Nephron progenitor cell (in vitro differentiated cells): Measurements from ENCODE around the gene MPST.
A peak's percentile ranks its signal among the peaks of the same experiment; 100 is the strongest.

Source experiments
- DNase-seq: peaks from one replicate; pipeline ENCODE4 v3.0.0; 2021
- H3K27ac Mint-ChIP-seq: 2 replicates; pipeline ENCODE4 v1.8.0; 2021; ENCODE audit warnings: mild to moderate bottlenecking, moderate library complexity, mixed read lengths
- H3K27me3 Mint-ChIP-seq: 2 replicates; pipeline ENCODE4 v1.8.0; 2021; ENCODE audit warnings: mild to moderate bottlenecking, low read depth, mixed read lengths; ENCODE audit not compliant: poor library complexity
- H3K36me3 Mint-ChIP-seq: 2 replicates; pipeline ENCODE4 v1.8.0; 2021; ENCODE audit warnings: low read depth, mixed read lengths
- H3K4me1 Mint-ChIP-seq: 2 replicates; pipeline ENCODE4 v1.8.0; 2021; ENCODE audit warnings: mixed read lengths
- H3K4me3 Mint-ChIP-seq: 2 replicates; pipeline ENCODE4 v1.8.0; 2021; ENCODE audit warnings: mild to moderate bottlenecking, moderate library complexity, mixed read lengths
- H3K9me3 Mint-ChIP-seq: 2 replicates; pipeline ENCODE4 v1.8.0; 2021; ENCODE audit warnings: mild to moderate bottlenecking, moderate library complexity, mixed read lengths
- TF ChIP-seq, protein P1 (sequence below): fragments of 200-600 bp; sonication (generic); IDR thresholded peaks from 2 replicates; pipeline ENCODE4 v1.5.0; 2021; ENCODE audit warnings: antibody characterized with exemption

The MPST gene

DNA sequence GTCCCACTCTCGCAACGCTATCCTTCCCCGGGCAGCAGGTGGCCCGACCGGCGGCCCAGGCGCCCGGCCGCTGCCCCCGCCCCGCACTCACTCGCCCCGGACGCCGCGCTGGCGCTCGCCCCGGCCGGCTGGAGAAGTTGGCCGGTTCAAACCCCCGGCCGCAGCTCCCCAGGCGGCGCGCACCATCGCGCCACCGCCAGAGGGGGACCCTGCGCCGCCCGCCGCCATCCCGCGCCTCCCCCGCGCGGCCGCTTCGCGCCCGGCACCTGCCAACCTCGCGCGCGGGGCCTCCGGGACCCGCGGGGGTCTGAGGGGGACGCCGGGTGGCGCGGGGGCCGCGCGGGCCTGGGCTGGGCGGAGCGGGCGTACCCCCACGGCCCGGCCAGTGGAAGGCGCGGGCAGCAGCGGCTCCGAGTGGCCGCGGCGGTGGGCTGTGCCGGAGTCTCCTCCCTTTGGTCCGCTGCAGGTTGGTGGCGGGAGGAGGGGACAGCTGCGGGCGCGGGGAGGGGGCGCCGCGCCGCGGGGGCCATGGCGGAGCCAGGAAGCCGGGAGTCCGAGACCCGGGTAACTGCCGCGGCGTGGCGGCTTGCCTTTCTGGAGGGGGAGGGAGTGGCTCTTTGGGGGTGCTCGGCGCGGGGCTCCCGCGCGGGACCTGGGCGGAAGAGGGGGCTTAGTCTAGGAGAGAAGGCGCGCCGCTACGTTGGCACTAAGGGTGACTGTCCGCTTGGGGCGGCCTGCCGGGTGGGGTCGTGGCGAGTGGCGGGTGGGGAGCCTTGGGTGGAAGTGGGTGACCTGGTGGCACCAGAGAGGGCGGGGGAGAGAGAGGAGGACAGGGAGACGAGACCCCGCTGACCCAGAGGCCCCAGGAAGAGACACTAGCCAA lies at the start of gene MPST, which contains the start of gene TST:
Gene MPST (plus strand): TSS at position 434 of the 883 bp plus-strand sequence. CDS start 95 bp downstream, at position 529.
Gene TST (minus strand): TSS at position 139 of the 883 bp plus-strand sequence. CDS start 715 bp downstream, outside the sequence.
- DNase-seq, result peak; percentile 86
- Mint-ChIP-seq H3K4me1 (peaks cover 59% of the 10 kb centered on the region), H3K9me3 (no peaks in the 10 kb centered on the region), H3K36me3 (peaks cover 6% of the 10 kb centered on the region), H3K4me3 (peak within 1 kb of the TSS; percentile 91), H3K27ac (peak within 1 kb of the TSS; percentile 72), H3K27me3 (peaks cover 3% of the 10 kb centered on the region)
- TF ChIP-seq, protein P1, sequence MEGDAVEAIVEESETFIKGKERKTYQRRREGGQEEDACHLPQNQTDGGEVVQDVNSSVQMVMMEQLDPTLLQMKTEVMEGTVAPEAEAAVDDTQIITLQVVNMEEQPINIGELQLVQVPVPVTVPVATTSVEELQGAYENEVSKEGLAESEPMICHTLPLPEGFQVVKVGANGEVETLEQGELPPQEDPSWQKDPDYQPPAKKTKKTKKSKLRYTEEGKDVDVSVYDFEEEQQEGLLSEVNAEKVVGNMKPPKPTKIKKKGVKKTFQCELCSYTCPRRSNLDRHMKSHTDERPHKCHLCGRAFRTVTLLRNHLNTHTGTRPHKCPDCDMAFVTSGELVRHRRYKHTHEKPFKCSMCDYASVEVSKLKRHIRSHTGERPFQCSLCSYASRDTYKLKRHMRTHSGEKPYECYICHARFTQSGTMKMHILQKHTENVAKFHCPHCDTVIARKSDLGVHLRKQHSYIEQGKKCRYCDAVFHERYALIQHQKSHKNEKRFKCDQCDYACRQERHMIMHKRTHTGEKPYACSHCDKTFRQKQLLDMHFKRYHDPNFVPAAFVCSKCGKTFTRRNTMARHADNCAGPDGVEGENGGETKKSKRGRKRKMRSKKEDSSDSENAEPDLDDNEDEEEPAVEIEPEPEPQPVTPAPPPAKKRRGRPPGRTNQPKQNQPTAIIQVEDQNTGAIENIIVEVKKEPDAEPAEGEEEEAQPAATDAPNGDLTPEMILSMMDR, result no peak

DNA sequence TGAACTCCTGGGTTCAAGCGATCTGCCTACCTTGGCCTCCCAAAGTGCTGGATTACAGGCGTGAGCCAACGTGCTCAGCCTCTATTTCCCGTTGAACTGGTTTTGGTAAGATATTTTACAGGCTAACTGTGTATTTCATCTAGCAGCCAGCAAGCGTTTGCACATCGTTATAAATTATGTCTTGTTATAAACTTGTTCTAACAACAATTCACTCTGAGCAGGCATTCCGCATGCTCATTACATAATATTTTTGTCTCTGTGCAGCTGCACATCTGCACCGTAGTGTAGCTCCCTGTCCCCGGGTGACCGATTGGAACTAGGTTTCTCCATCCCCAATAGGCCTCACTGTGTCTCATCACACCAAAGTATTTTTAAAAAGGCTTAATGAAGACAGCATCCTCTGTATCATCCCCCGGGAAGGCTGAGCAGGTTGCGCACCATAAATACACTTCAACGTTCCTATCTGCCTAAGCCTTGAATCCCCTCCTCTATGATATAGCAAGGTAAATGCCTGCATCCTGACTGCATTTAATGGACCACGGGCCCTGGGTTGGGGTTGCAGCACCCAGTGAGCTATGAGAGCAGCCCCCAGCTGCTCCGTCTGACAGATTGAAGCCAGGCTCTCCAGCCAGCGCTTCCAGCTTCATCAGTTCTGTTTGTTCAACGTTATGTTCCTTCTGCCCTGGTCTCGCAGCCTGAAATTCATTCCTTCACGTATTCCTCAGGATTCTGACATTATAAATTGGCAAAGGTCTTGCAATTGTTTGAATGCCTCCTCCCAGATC lies 48.0 kb upstream of the MPST start:
- no peaks in the 10 kb centered on the region for H3K36me3 Mint-ChIP-seq
- TF ChIP-seq, protein P1, result no peak
- H3K4me1 Mint-ChIP-seq, result no peaks in the 10 kb centered on the region
- H3K4me3 Mint-ChIP-seq, result no peak overlapping the region
- no peak for DNase-seq
- H3K27ac Mint-ChIP-seq, result no peak overlapping the region
- no peaks in the 10 kb centered on the region for H3K9me3 Mint-ChIP-seq
- H3K27me3 Mint-ChIP-seq, result peaks cover 40% of the 10 kb centered on the region

DNA sequence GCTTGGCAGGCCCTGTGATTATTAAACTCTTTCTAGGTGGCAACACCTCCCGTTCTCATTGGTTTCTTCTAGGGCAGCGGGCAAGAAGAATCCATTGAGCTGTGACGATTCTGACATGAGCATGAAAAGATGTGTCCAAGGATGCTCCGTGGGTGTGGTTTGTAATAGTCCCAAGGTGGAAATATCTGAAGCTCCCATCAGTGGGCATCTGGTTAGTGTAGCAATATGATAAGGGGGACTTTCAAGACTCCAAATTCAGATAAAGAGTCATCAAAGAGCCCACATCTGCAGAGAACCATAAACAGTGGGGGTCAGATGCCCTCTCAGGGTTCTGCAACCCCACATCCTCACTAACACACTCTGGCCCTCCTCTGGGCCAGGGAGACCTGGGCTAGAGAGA lies 42.9 kb upstream of the MPST start:
- no peak for DNase-seq
- H3K27me3 Mint-ChIP-seq, result peaks cover 43% of the 10 kb centered on the region
- no peaks in the 10 kb centered on the region for H3K9me3 Mint-ChIP-seq
- TF ChIP-seq, protein P1, result no peak
- H3K4me3 Mint-ChIP-seq, result no peak overlapping the region
- no peaks in the 10 kb centered on the region for H3K36me3 Mint-ChIP-seq
- peaks cover 24% of the 10 kb centered on the region for H3K4me1 Mint-ChIP-seq
- peak overlapping the region; percentile 29 for H3K27ac Mint-ChIP-seq

DNA sequence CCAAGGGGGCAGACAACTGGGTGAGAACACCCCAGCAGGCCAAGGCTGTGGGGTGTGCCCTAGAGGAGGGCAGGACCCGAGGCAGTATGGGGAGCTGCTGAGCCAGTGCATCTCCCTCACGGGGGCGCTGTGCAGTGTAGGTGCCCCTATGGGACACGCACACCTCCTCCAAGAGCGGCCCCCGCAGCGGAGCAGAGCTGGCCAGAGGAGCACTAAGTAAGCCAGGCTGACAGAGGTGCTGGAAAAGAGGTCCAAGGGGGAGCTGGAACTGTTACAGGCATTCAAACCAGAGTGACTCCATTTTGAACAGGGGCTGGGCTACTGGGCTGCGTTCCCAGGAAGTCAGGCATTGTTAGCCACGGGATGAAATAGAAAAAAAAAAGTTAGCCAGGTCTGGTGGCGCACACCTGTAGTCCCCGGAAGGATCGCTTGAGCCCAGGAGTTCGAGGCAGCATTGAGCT lies 42.1 kb upstream of the MPST start:
- Mint-ChIP-seq H3K36me3 (no peaks in the 10 kb centered on the region), H3K27me3 (peaks cover 39% of the 10 kb centered on the region), H3K27ac (no peak overlapping the region), H3K4me3 (peak overlapping the region; percentile 82), H3K4me1 (peaks cover 29% of the 10 kb centered on the region), H3K9me3 (no peaks in the 10 kb centered on the region)
- TF ChIP-seq, protein P1, result no peak
- DNase-seq, result peak; percentile 62

DNA sequence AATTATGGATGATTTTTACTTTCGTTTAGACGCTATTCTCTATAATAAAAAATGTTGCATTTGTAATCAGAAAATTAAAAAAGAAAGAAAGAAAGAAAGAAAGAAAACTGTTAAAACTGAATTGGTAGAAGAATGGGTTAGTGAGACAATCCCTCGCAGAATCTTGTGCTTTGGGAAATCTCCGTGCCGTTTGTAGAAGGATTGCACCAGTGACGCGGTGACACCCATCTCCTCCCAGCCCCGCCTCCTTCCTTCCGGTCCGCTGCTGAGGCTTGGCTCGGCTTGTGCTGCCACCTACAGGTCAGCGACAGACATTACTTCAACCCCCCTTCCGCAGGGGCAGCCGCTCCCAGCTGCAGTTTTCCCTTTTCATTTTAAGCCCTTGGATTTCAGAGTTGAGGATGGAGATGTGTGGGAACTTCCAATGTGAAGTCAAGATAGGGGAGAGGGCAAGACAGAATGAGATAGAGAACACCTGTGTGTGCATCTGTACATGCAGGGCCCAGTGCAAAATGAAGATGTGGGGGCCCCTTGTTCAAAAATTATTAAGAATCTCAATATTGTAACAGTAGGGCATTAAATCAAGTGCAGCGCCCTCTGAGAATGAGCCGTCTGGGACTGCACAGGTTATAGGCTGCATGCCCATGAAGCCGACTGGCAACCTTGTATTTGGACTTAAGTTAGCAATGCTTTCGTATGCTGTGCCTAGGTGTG lies 41.4 kb upstream of the MPST start:
- Mint-ChIP-seq H3K4me3 (peak overlapping the region; percentile 82), H3K9me3 (no peaks in the 10 kb centered on the region)
- TF ChIP-seq, protein P1, result peak; percentile 90

More for the DNA sequence above, 41.4 kb upstream of the MPST start:
- Mint-ChIP-seq H3K36me3 (no peaks in the 10 kb centered on the region), H3K4me1 (peaks cover 29% of the 10 kb centered on the region), H3K27me3 (peaks cover 36% of the 10 kb centered on the region), H3K27ac (no peak overlapping the region)
- DNase-seq, result peak; percentile 92
